Hepatocyte (in vitro differentiated cells): ENCODE measurements around the gene ACTR8.

Source experiments
- CTCF ChIP-seq: fragments of 200-600 bp; sonication (generic); IDR thresholded peaks from 2 replicates; pipeline ENCODE4 v1.5.1; 2016; ENCODE audit warnings: antibody characterized with exemption, mild to moderate bottlenecking; ENCODE audit not compliant: poor library complexity
- EZH2 ChIP-seq: fragments of 200-600 bp; sonication (generic); IDR thresholded peaks from 2 replicates; pipeline ENCODE4 v1.6.1; 2016; ENCODE audit warnings: antibody characterized with exemption, mild to moderate bottlenecking, borderline replicate concordance
- EZH2phosphoT487 ChIP-seq: fragments of 200-600 bp; sonication (generic); IDR thresholded peaks from one replicate; pipeline ENCODE4 v1.6.1; 2018; ENCODE audit warnings: antibody characterized with exemption, mild to moderate bottlenecking, low read depth, moderate library complexity; ENCODE audit not compliant: unreplicated experiment, severe bottlenecking

GRCh38 chr3:53837331-53837730 lies 44.6 kb downstream of the ACTR8 start:
- TF ChIP-seq CTCF (no peak), EZH2 (no peak), EZH2phosphoT487 (no peak)
